ENCODE data around the gene OTUD4.
A peak's percentile ranks its signal among the peaks of the same experiment; 100 is the strongest.
"Not testable (repeated sequence)": the region's sequence is repeated elsewhere in the genome, so short reads cannot be mapped to it uniquely, and the experiment has no call there.

The OTUD4 gene

GRCh38 chr4:145180298-145181090 lies at the start of gene OTUD4:
OTUD4 (minus strand) TSS chr4:145180589; CDS start chr4:145179973, 616 bp downstream.
- peak; percentile 95 for DNase-seq

- not testable (repeated sequence) for DNase-seq
These were observed 42.8 kb upstream of the OTUD4 start for GRCh38 chr4:145223228-145223627.

GRCh38 chr4:145221529-145221928 lies 41.1 kb upstream of the OTUD4 start:
- not testable (repeated sequence) for DNase-seq

- DNase-seq = no peak
These were observed 38.7 kb upstream of the OTUD4 start for GRCh38 chr4:145219090-145219489.

- no peak for DNase-seq
These were observed 37.9 kb upstream of the OTUD4 start for GRCh38 chr4:145218251-145218650.

GRCh38 chr4:145217349-145217748 lies 37.0 kb upstream of the OTUD4 start:
- DNase-seq = no peak

- no peak for DNase-seq
These were observed 36.1 kb upstream of the OTUD4 start for GRCh38 chr4:145216535-145216934.

- DNase-seq = no peak
These were observed 32.9 kb upstream of the OTUD4 start for GRCh38 chr4:145213245-145213644.

GRCh38 chr4:145207934-145208333 lies 27.5 kb upstream of the OTUD4 start:
- no peak for DNase-seq

- no peak for DNase-seq
These were observed 23.0 kb upstream of the OTUD4 start for GRCh38 chr4:145203410-145203809.

GRCh38 chr4:145200366-145200765 lies 20.0 kb upstream of the OTUD4 start:
- no peak for DNase-seq

- no peak for DNase-seq
These were observed 18.8 kb upstream of the OTUD4 start for GRCh38 chr4:145199051-145199716.

- no peak for DNase-seq
These were observed 16.4 kb upstream of the OTUD4 start for GRCh38 chr4:145196747-145197146.

- no peak for DNase-seq
These were observed 15.0 kb upstream of the OTUD4 start for GRCh38 chr4:145195167-145195952.

GRCh38 chr4:145189981-145190380 lies 9.6 kb upstream of the OTUD4 start:
- no peak for DNase-seq

GRCh38 chr4:145186729-145187128 lies 6.3 kb upstream of the OTUD4 start:
- no peak for DNase-seq

GRCh38 chr4:145183581-145183980 lies 3.2 kb upstream of the OTUD4 start:
- no peak for DNase-seq

GRCh38 chr4:145183023-145183422 lies 2.6 kb upstream of the OTUD4 start:
- DNase-seq = no peak

GRCh38 chr4:145182222-145182621 lies 1.8 kb upstream of the OTUD4 start:
- no peak for DNase-seq

- DNase-seq = no peak
These were observed 707 bp upstream of the OTUD4 start for GRCh38 chr4:145181091-145181501.

GRCh38 chr4:145179861-145180297 lies 510 bp downstream of the OTUD4 start:
- not testable (repeated sequence) for DNase-seq

- DNase-seq = peak; percentile 60
These were observed 1.0 kb downstream of the OTUD4 start for GRCh38 chr4:145179281-145179860.

- DNase-seq = no peak
These were observed 1.6 kb downstream of the OTUD4 start for GRCh38 chr4:145178740-145179280.
